GM18507 (cell line): ENCODE measurements around the gene FHIT.

Experiments used
- DNase-seq: peaks from one replicate; pipeline ENCODE4 v3.0.0; 2011; ENCODE audit warnings: low read depth; ENCODE audit not compliant: insufficient read length; ENCODE audit errors: extremely low spot score
- FAIRE-seq: peaks from 2 replicates; lab custom pipeline; 2011; peaks lifted over from hg19 to GRCh38; lab: Jason Lieb, UNC

FHIT gene

DNA sequence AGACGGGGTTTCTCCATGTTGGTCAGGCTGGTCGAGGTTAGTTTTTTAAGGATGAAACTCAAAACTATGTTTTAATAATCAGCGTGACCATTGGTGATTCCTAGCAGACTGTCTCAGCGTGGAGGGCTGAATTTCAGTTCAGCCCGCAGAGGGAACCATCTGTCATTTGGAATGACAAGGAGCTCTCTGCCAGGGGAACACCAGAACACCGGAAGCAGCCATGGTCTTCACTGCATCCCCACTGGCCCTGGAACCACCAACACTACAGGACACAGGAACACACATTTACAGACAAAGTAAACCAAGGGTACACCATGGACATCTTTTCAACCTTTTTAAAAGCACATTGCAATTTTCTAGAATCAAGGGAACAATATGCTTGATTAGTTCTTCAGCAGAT, 424.7 kb downstream of the FHIT start:
- no peak for FAIRE-seq

DNA sequence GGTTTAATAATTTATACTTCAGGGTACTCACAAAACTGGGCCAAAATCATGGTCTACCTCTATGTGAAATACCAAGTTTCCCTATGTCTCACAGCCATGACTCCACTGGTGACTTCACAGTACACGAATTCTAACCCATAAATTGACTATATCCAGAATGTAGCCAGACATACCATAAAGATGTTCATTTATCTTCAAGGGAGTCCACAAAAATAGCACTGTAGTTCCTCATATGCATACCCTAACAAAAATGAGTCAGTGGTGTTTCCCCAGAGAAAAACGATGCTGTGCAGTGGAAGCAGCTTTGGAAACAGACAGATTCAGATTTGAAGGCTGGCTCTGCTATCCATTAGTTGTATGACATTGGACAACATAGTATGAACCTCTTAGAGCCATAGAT, 438.8 kb downstream of the FHIT start:
- FAIRE-seq (no peak), DNase-seq (no peak)

More for the DNA sequence above, 424.7 kb downstream of the FHIT start:
- DNase-seq = no peak

DNA sequence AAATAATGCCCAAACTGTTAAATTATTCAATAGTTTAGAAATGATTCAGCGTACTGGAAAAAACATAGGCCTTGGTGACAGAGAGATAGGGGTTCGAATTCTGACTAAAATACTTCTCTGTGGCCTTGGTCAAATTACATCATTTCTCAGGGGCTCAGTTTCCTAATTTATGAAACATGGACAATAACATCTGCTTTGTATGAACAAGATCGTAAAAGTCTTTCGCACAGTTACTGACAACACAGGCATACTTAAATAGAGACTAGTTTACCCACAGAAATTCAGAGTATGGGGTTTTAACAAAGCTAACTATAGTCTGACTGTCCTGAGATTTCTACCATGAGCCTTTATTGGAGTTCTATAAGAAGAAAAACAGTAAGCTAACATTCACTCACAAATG, 440.4 kb downstream of the FHIT start:
- DNase-seq (no peak), FAIRE-seq (no peak)

DNA sequence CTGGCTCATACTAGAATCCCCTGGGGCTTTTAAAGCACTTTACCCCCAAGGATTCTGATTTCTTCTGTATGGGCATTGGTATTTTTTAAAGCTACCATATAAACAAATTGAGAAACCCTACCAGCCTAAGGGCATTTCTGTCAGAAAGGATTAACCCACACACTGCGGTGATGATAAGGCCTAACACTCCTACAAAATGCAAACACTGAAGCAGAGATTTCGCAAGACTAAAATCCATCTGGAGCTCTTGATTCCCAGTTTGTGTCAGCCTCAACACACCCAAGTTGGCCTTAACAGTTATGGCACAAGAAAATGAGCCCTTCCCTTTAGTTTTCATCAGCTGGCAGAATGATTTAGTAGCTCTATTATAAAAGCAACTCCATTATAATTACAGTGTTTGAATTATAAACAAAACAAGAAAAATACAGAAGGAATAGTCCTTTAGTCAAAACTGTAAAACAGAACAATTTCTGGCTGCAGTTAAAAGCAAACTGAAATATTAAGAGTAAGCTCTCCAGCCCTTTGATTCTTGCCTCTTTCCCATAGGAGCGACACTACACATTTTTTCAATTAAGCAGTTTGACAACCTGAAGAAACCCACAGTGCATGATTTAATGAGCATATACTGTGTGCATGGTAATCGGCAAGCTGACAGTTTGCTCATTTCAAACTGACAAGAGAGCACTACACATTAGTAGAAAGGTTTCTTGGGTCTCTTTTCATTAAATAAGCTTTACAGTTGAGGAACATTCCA, 441.2 kb downstream of the FHIT start:
- DNase-seq = no peak

DNA sequence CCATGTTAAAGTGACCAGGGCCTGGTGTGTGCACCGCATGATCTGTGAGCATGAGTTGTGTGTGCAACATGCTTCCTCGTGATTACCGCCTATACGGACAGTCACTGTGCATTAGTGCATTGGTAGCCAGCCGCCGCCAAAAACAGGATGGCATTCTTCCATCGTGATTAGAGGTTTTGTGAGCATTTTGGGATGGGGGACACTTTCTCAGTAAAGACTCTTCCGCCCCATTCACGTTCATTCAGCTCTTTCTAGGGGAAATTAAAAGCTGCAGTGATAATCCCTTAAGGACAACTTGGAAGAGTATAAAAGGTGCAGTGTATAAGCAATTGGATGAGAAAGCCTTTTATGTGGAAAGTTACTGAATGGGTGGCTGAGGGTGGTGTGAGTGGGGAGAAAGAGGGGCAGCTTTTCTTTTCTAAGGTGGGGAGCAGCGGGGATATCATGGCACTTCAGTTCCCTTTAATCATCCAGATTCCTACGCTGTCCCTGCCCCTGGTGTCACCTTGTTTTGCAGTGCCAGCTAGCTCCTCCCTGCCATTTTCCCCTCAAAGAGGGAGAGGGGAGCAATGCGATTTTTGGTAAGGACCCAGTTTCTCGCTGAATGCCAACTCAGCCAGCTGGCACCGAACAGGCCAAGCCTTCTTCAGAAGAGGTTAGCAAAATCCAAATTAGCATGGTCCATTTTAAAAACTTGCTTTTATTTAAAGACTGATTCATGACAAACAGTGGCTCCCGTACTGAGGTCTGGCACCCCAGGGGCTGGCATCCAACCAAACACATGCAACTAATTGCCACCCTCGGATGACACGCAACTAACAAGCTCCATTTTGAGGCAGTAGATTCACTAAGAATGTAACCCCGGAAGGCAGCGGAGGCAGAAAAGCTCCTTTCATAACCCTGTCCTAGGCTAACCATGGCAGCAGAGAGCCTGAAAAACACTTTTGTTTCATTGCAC, 447.8 kb downstream of the FHIT start:
- DNase-seq (no peak), FAIRE-seq (no peak)

More for the DNA sequence above, 441.2 kb downstream of the FHIT start:
- FAIRE-seq = no peak

DNA sequence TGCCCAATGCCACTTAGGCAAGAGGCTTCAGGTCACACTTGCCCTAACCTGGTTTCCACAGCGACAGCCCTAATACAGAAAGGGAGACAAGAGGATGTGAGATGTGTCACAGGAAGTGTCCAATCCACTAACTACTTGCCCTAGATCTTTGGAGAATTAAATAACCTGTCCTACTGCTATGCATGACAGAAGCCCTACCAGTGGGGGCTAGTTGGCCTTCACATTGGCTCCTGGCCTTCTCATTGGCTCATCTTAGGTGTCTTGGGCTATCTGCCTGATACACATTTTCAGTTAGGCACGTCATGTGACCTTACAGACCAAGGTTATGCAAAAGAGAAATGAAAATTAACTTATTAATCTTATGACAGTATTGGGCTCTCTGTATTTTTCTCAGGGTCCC, 449.9 kb downstream of the FHIT start:
- DNase-seq = no peak

DNA sequence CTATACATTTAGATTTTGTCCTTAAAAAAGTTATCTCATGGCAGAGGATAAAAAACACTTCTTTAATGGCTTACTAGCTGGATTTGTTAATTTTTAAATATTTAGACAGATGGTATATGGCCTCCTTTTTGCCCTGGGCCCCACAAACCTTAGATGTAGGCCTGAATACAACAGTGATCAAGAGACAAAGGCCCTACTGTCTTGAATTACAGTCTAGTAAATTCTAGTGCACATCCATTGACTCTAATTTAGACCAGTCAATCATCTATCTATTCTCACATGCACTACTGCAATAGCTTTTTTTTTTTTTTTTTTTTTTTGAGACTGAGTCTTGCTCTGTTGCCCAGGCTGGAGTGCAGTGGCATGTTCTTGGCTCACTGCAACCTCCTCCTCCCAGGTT, 452.8 kb downstream of the FHIT start:
- DNase-seq = no peak
- no peak for FAIRE-seq

More for the DNA sequence above, 449.9 kb downstream of the FHIT start:
- no peak for FAIRE-seq

DNA sequence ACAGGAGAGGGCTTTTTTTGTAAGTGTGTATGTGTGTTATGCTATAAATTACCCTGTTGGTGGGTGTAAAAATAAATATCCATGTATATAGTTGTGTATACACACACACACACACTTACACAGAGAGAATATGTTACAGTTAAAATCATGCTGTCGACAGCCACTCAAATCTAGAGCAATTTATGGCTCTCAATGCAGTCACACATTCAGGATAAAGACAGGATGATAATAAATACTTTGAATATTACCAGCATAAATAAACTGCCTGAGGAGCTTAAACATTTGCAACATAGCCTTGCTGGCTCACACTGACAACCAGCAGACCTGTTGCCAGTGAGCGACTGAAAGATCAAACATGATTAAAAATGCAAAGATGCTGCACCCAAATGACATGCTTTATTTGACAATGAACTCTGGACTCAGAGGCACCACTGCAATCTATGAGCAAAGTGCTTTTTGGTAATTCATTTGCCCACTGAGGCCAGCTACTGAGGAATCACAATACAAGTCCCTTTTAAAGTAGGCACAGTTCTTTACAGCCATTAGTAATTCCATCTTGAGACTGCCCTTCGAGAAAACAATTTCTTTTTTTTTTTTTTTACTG, 458.9 kb downstream of the FHIT start:
- FAIRE-seq = no peak
- no peak for DNase-seq

DNA sequence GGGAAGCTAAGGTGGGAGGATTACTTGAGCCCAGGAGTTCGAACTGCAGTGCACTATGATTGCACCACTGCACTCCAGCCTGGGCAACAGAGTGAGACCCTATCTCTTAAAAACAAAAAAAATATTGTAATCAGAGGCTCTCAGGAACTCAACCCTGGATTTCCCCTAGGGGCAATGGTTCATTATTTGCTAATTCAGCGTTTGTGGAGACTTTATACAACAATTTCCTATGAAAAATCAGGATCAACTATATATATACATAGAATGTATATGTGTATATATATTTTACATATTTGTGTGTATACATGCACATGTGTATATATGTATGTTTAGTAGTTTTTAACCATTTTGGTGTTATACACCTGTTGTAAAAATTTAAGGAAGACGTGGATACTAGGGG, 463.1 kb downstream of the FHIT start:
- DNase-seq (no peak), FAIRE-seq (no peak)

DNA sequence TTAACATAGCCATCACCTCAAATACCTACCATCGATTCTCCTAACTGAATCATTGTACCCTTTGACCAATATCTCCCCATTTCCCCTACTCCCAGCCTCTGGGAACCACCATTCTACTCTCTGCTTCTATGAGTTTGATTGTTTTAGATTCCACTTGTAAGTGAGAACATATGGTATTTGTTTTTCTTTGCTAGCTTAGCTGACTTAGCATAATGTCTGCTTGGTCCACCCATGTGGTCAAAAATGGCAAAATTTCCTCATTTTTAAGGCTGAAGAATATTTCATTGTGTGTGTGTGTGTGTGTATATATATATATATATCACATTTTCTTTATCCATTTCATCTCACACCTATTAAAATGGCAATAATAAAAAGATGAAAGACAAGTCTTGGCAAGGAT, 469.3 kb downstream of the FHIT start:
- no peak for FAIRE-seq

DNA sequence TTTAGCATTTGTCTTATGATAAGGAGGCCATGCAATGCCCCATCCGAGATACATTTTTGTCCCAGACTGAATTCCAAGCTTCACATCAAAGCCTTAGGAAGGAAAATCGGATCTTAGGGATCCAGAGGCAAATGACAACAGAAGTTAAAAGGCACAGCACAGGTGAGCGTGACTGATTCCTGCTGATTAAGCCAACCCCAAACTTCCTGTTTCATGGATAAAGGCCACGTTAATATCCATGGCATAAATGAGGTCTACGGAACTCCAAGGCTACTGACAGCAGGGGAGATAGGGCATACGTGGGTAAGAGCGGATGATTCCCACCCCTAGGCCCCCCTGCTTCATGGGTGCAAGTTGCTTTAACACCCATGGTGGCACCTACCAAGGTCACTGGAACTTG, 471.6 kb downstream of the FHIT start:
- DNase-seq = no peak
- no peak for FAIRE-seq

More for the DNA sequence above, 469.3 kb downstream of the FHIT start:
- DNase-seq = no peak

DNA sequence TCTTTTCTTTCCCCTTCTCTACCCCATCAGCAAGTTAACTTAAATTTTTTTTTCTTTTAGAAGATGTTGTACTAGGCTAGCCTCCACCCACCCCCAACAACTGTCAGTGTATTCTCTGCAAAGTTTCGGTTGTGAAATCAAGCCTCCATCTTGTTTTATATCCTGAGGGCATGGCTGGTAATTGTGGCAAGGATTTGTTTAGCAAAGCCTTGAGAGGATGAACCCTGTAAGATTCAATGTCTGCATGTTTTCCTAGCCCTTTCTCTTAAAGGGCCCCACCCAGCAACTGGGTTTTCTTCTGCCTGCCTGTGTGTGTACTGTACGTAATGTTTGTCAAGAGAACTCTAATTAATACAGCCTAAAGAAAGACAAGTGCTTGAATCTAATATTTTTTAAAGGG, 475.3 kb downstream of the FHIT start:
- FAIRE-seq = no peak
- DNase-seq = no peak

DNA sequence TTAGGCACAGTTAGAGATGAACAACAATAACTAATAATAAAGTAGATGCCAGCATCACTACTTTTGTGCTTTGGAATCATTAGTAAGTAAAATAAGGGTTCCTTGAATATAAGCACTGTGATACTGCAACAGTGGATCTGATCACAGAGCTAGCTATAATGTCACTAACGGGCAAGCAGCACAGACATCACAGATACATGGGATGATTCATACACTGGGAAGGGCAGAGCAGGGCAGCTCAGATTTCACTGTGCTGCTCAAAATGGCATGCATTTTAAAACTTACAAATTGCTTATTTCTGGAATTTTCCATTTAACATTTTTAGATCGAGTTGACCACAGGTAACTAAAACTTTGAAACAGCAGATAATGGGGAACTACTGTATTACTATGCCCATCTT, 476.6 kb downstream of the FHIT start:
- DNase-seq = no peak
- FAIRE-seq = no peak

DNA sequence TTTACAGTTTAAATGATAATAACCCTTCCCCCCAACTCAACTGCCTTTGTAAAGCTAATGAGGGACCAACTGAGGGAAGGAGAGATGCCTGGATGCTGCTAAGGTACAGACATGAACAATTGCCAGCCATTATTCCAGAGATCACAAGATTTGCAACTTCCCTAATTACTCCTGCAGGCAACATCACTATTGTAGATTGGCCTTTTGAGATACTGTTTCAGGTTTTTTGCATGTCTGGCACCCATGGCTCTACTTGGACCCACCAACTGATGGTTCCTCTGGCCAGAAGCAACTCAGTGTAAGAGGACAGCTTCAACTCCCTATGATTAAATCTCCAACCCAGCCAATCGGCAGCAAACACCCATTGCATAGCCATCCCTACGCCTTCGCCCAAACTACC, 478.7 kb downstream of the FHIT start:
- no peak for DNase-seq
- no peak for FAIRE-seq

DNA sequence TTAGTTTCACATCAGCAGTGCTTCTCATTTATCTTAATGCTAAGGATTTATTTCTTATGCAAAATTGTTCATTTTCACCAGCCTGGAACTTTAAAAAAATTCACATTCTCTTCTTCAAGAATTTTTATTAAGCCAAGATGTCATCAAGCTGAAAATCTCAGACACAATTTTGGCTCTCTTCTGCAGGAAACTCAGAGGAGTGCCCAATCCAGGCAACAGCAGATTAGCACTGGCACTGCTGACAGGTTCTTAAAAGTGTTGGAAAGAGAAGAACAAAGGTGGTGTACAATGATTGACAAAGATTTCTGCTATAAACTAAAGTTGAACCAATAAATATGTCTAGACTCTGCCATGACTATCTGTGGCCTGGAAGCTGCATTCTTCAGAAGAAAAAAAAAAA, 479.5 kb downstream of the FHIT start:
- no peak for FAIRE-seq
- no peak for DNase-seq

DNA sequence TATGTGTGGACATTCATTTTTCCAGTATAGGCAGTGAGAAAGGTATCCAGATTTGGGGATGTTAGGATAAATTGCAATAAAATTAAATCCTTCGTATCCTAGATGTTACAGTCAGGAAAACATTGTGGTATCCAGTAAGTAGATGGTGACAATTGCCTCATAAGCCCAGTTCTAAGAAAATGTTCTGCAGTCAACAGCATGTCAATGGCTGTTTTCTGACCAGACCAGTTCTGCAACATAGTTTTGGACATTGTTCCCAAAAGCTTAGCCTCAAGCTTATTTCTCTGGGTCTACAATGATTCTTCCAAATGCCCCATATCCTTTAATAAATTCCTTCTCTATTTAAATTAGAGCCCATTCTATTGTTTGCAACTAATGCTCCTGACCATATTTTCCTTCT, 480.7 kb downstream of the FHIT start:
- FAIRE-seq (no peak), DNase-seq (no peak)

DNA sequence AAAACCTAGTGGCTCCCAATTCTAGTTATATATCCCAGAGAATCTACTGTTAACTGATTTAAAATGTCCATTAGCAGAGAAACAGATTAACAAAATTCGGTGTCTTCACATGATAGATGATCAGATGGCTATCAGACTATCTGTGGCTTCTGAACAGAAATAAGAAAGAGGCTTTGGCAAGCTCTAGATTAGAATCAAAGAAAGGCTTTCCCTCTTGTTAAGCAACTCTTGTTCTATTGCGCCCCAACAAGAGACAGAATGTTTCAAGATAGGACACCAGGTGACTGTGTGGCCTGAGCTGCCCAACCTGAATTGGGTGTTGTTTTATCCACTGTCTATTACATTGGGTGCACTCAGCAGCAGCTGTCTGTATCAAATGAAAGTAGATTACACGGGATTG, 483.7 kb downstream of the FHIT start:
- FAIRE-seq (no peak), DNase-seq (no peak)

DNA sequence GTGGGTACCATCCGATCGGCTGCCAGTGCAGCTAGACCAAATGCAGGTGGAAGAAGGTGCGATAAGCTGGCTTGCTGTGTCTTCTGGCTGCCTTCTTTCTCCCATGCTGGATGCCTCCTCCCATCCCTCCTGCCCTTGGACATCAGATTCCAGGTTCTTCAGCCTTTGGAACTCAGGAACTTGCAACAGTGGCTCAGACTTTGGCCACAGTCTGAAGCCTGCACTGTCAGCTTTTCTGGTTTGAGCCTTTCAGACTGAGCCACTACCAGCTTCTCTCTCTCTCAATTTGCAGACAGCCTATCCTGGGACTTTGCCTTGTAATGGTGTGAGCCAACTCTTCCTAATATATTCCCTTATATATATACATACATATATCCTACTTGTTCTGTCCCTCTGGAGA, 485.5 kb downstream of the FHIT start:
- DNase-seq = no peak
- no peak for FAIRE-seq

DNA sequence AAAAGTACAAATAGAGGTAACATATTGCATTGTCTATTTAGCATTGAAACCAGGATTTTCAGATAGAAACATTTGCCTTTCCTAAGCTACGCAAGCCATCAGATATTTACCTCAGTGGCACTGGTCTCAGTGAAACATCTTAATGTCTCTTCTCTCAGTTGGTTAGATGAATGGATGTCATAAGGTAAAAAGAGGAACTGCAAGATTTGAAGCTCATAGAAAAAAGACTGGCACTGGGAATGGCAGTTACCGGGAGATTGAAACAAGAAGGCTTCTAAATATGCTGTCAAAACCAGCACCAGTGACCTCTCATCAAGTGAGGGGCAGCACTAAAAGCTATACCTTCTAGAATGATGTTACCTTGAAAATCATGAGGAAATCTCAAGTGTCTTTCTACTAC, 486.4 kb downstream of the FHIT start:
- FAIRE-seq (no peak), DNase-seq (no peak)

DNA sequence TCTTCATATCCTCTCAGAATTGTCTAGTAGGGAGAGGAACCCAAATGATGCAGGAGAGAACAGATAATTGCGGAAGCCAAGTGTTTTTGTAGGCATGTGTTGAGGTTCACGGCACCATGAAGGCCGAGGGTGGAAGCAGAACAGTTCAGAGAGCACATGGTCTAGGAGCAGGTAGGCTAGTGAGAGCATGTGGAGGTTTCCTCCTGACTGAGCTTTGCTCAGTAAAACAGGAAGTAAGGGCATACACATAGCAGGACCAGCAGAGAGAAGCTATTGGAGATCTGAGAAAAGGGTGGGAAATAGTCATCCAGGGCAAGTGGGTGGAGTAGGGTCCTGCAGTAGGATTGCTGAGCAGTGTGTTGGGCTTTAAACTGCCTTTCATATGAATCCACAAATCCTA, 491.1 kb downstream of the FHIT start:
- FAIRE-seq (peak; percentile 15), DNase-seq (no peak)
